ENCODE data around the gene CHFR.
"Not testable (repeated sequence)": the region's sequence is repeated elsewhere in the genome, so short reads cannot be mapped to it uniquely, and the experiment has no call there.

CHFR gene

GRCh38 chr12:132887513-132888351 lies at the start of gene CHFR:
Gene CHFR, minus strand, starts transcription at chr12:132887605. Its CDS starts 277 bp downstream, at chr12:132887328.
- peak; percentile 84 to 94 (median 93) for DNase-seq (ENCODE audit: low read depth in 2 of 3, low spot score in 1 of 3)

DNA sequence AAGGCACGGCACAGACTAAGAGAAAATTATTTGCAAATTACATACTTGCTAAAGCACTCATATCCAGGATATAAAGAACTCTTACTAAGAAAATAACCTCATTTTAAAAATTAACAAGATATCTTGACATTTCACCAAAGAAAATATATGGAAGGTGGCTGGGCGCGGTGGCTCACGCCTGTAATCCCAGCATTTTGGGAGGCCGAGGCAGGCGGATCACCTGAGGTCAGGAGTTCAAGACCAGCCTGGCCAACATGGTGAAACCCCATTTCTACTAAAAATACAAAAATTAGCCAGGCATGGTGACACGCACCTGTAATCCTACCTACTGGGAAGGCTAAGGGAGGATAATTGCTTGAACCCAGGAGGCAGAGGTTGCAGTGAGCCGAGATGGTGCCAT lies 49.5 kb upstream of the CHFR start:
- DNase-seq (ENCODE audit: low read depth in 2 of 3, low spot score in 1 of 3) = not testable (repeated sequence)

DNA sequence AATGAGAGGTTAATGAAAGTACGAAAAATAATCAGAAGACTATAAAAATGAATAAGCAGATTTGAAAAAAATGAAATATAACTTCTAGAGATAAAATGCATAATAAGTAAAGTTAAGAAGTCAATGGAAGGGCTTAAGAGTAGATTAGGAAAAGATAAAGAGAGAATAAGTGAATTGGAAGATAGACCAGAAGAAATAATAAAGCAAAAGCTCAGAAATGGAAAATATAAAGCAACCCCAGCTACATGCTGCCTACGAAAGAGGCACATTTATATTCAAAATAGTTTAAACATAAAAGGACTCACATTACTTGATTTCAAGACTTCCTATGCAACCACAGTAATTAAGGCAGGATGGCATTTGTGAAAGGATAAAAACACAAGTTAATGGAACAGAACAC lies 48.8 kb upstream of the CHFR start:
- DNase-seq (ENCODE audit: low read depth in 2 of 3, low spot score in 1 of 3) = no peak

DNA sequence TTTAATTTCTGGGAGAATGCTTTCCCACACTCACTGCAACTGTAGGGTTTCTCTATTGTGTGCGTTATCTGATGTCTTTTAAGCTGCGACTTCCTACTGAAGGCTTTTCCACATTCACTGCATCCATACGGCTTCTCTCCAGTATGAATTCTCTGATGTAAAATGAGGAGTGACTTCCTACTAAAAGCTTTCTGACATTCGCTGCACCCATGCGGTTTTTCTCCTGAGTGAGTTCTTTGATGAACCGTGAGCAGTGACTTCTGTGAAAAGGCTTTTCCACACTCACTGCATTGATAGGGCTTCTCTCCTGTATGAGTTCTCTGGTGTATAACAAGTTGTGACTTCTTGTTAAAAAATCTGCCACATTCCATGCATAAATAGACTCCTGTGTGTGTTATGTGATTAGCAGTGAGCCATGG lies 39.0 kb upstream of the CHFR start:
- no peak for DNase-seq (ENCODE audit: low read depth in 2 of 3, low spot score in 1 of 3)

DNA sequence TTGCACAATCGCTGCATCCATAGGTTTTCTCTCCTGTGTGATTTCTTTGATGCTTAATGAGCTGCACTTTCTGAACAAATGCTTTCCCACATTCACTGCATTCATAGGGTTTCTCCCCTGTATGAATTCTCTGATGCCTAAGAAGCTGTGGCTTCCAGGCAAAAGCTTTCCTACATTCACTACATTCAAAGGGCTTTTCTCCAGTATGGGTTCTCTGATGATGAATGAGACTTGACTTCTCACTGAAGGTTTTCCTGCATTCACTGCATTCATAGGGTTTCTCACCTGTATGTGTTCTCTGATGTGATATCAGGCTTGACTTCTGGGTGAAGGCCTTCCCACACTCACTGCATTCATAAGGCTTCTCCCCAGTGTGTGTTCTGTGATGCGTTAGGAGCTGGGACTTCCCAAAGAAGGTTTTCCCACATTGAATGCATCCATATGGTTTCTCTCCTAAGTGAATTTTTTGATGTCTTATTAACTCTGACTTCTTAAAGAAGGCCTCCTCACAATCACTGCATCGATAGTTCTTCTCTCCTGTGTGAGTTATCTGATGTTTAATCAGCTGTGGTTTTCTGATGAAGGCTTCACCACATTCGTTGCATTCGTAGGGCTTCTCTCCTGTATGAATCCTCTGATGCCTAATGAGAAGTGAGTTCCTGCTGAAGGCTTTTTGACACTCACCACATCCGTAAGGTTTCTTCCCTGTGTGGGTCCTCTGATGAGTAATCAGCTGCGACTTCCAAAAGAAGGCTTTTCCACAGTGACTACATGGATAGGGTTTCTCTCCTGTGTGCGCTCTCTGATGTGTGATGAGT lies 38.4 kb upstream of the CHFR start:
- no peak for DNase-seq (ENCODE audit: low read depth in 2 of 3, low spot score in 1 of 3)

DNA sequence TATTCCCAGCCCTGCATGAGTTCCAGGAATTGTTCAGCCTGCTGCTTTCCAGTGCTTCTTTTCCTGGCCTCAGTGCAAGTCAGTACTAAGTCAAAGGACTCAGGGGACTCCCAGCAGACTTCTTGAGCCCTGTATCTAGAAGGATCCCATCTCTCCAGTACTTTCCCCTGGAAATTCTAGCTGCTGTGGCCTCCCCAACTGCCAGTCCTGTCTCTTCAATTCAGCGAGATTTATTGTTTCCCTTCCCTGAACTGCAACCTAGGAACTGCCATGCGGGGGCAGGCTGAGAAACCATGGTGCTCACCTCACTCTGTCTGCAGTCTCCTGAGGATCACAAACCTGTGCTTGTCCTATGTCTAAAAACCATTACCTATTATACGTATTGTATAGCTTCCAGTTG lies 37.0 kb upstream of the CHFR start:
- no peak for DNase-seq (ENCODE audit: low read depth in 2 of 3, low spot score in 1 of 3)

GRCh38 chr12:132923356-132923909 lies 36.0 kb upstream of the CHFR start:
- no peak for DNase-seq (ENCODE audit: low read depth in 2 of 3, low spot score in 1 of 3)

GRCh38 chr12:132922676-132923075 lies 35.3 kb upstream of the CHFR start:
- no peak for DNase-seq (ENCODE audit: low read depth in 2 of 3, low spot score in 1 of 3)

DNA sequence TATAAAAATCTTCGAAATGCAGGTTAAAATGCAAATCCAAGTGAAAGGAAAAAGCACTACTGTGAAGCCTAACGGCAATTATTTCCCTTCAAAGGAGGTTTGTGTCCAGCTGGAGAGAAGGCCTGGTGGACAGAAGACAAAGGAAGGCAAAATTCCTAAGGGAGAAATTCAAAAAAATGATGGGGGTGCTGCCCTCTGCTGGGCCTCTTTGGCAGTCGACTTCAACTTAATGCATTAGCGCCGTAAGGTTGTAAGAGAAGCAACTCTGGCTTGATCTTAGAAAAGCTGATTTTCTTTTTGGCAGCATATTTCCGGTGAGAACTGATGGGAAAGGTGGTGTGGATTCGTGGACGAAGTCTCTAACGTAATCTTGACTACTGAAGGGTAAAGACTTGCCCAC lies 34.3 kb upstream of the CHFR start:
- no peak for DNase-seq (ENCODE audit: low read depth in 2 of 3, low spot score in 1 of 3)

DNA sequence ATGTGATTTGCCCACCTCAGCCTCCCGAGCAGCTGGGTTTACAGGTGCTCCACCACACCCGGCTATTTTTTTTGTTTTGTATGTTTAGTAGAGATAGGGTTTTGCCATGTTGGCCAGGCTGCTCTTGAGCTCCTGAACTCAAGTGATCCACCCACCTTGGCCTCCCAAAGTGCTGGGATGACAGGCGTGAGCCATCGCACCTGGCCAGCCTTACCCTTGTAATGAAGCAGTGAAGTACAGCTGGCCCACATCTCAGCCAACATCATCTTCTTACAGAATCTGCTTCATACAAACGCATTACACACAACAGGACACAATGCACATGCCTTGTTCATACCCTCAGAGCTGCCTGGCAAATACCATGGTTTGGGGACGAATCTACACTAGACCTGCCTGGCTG lies 31.3 kb upstream of the CHFR start:
- no peak for DNase-seq (ENCODE audit: low read depth in 2 of 3, low spot score in 1 of 3)

DNA sequence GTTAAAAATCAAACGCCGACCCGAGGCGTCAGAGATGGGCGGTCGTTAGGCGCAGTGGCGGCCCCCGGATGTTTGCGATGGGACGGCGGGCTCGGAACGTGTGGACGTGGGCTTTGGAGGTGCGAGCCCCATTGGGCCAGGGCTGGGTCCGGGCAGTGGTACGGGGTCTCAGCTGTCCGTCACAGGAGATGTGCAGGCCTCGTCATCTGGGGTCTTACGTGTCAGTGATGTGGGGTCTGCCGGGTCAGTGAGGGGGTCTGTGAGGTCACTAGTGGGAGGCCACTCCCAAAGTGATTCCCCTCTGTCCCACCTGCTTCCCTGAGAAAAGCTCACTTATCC lies 21.6 kb upstream of the CHFR start:
- DNase-seq (ENCODE audit: low read depth in 2 of 3, low spot score in 1 of 3) = no peak

- peak; percentile 94 to 95 (median 95) for DNase-seq (ENCODE audit: low read depth in 2 of 3, low spot score in 1 of 3)
Observed at GRCh38 chr12:132908145-132909029, 21.0 kb upstream of the CHFR start.

- DNase-seq (ENCODE audit: low read depth in 2 of 3, low spot score in 1 of 3) = not testable (repeated sequence)
Observed at GRCh38 chr12:132907789-132908144, 20.4 kb upstream of the CHFR start.

- DNase-seq (ENCODE audit: low read depth in 2 of 3, low spot score in 1 of 3) = no peak
Observed at GRCh38 chr12:132907216-132907615, 19.8 kb upstream of the CHFR start.

DNA sequence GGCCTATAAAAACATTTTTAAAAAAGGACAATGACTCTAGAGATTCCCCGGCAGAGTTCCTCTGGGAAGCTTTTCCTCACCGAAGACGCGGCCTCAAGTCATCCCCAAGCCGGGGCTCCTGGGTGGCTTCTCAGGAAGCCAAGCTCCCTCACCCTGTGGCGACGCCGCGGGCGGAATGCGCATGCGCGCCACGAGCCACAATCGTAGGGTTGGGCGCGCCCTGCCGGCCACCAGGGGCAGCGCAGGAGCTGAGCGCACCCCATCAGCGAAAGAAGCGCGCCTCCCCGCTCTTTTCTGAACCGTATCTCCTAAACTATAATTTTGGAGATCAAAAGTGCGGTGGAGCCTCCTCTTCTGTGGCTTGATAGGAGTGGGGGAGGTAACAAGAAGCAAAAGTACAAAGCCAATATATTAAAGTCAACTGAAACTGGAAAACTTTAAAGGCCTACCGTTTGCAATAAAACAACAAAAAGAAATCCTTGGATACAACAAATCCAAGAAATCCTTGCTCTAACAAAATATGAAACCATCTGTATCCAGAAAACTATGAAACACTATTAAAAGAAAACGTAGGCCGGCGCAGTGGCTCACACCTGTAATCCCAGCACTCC lies 17.4 kb upstream of the CHFR start:
- DNase-seq (ENCODE audit: low read depth in 2 of 3, low spot score in 1 of 3) = peak; percentile 85 to 91 (median 86)

DNA sequence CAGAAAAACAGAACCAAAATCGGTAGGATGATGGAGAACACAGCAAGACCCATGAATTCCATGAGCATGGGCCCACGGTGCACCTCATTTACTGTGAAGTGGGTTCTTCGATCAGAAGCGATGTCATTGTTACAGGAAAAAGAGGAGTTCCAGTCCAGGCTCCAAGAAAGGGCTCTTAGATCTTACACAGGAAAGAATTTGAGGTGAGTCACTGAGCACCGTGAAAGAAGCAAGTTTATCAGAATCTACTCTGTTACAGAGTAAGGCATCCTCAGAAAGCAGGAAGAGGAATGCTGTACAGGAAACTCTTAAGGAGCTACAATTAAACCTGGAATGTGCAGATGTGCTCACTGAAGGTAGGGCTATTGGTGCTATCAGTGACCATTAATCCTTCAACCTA lies 11.6 kb upstream of the CHFR start:
- no peak for DNase-seq (ENCODE audit: low read depth in 2 of 3, low spot score in 1 of 3)

DNA sequence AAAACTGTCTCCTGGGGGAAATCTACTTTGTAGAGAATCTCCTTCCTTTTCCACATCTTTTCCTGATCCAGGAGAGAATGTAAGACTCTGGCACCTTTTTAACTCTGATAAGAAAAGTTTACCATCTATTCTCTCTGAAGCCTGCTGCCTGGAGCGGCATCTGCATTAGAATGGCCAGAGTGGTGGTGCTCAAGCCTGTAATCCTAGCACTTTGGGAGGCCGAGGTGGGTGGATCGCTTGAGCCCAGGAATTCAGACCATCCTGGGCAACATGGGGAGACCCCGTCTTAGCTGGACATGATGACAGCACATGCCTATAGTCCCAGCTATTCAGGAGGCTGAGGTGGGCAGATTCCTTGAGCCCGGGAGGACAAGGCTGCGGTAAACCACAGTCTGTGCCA lies 1.4 kb upstream of the CHFR start:
- DNase-seq (ENCODE audit: low read depth in 2 of 3, low spot score in 1 of 3) = no peak

DNA sequence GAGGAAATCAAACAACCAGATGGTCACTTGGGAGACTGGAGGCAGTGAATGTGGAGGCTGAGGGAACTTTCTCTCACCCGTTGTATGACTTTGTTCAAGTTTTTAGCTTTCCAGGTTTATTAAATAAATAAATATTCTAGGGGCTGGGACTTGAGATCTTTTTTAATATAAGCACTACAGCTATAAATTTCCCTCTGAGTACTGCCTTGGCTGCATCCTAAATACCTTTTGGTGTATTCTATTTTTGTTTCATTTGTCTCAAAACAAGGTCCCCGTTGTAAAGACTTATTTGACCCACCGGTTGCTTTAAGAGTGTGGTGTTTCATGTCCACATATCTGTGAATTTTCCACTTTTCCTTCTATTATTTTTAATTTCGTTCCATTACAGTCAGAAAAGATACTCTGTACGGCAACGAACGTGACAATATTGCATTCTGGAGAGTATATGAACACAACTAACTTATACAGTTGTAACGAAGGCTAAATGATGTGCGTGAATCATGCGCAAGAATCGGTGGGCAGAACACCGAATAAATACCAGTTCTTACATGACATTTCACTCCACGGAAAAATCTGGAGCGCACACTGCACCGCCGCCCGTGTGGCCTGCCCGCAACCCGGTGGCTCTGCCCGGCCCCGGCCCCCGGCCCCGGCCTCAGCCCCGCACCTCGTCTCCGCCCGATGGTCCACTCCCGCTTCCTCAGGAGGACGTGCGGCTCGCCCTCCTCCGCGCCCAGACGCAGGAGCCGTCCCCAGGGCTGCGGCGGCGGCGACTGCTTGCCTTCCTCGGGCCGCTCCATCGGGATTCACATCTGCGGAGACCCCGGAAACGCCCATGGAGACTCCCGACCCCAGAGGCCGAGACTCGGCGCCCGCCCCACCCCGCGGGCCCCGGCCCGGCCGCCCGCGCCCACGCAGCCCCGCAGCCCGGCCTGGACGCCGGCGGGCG lies 602 bp downstream of the CHFR start:
- DNase-seq (ENCODE audit: low read depth in 2 of 3, low spot score in 1 of 3) = no peak

- DNase-seq (ENCODE audit: low read depth in 2 of 3, low spot score in 1 of 3) = no peak
Observed at GRCh38 chr12:132881818-132882217, 5.6 kb downstream of the CHFR start.

- DNase-seq (ENCODE audit: low read depth in 2 of 3, low spot score in 1 of 3) = not testable (repeated sequence)
Observed at GRCh38 chr12:132874620-132875019, 12.8 kb downstream of the CHFR start.
